GM18909 (cell line): ENCODE measurements around the gene DHRS4L2.
"Not testable (repeated sequence)": the region's sequence is repeated elsewhere in the genome, so short reads cannot be mapped to it uniquely, and the experiment has no call there.

ENCODE experiments used
- ATAC-seq: cut with Tn5 transposase; IDR thresholded peaks from one replicate; pipeline ENCODE4 v1.9.1; 2021; ENCODE audit warnings: mild to moderate bottlenecking; ENCODE audit not compliant: unreplicated experiment, poor library complexity

DHRS4L2 gene

GRCh38 chr14:23970283-23970659 lies 18.5 kb upstream of the DHRS4L2 start:
- not testable (repeated sequence) for ATAC-seq

GRCh38 chr14:23973178-23973577 lies 15.6 kb upstream of the DHRS4L2 start:
- not testable (repeated sequence) for ATAC-seq

GRCh38 chr14:23974041-23974440 lies 14.7 kb upstream of the DHRS4L2 start:
- ATAC-seq: not testable (repeated sequence)

- ATAC-seq: not testable (repeated sequence)
These were observed 11.5 kb upstream of the DHRS4L2 start for GRCh38 chr14:23977208-23977607.

- ATAC-seq: not testable (repeated sequence)
These were observed 6.5 kb upstream of the DHRS4L2 start for GRCh38 chr14:23981951-23982813.

- no peak for ATAC-seq
These were observed 3.7 kb upstream of the DHRS4L2 start for GRCh38 chr14:23984891-23985602.

- ATAC-seq: peak; percentile 14
These were observed 514 bp upstream of the DHRS4L2 start for GRCh38 chr14:23988223-23988606.

GRCh38 chr14:23989734-23990445 lies 1.2 kb downstream of the DHRS4L2 start:
- ATAC-seq: not testable (repeated sequence)

- not testable (repeated sequence) for ATAC-seq
These were observed 2.2 kb downstream of the DHRS4L2 start for GRCh38 chr14:23990961-23991360.

- not testable (repeated sequence) for ATAC-seq
These were observed 4.3 kb downstream of the DHRS4L2 start for GRCh38 chr14:23993042-23993441.

- not testable (repeated sequence) for ATAC-seq
These were observed 7.3 kb downstream of the DHRS4L2 start for GRCh38 chr14:23996009-23996408.

- not testable (repeated sequence) for ATAC-seq
These were observed 8.1 kb downstream of the DHRS4L2 start for GRCh38 chr14:23996825-23997224.

- not testable (repeated sequence) for ATAC-seq
These were observed 10.9 kb downstream of the DHRS4L2 start for GRCh38 chr14:23999640-24000039.

- ATAC-seq: not testable (repeated sequence)
These were observed 12.3 kb downstream of the DHRS4L2 start for GRCh38 chr14:24001078-24001477.

GRCh38 chr14:24001679-24002078 lies 12.9 kb downstream of the DHRS4L2 start:
- not testable (repeated sequence) for ATAC-seq

- ATAC-seq: peak; percentile 33
These were observed 17.7 kb downstream of the DHRS4L2 start for GRCh38 chr14:24006471-24006816.

GRCh38 chr14:24006817-24007652 lies 18.3 kb downstream of the DHRS4L2 start:
- ATAC-seq: peak; percentile 88

- no peak for ATAC-seq
These were observed 22.3 kb downstream of the DHRS4L2 start for GRCh38 chr14:24011051-24011450.

GRCh38 chr14:24012726-24013273 lies 24.1 kb downstream of the DHRS4L2 start:
- ATAC-seq: not testable (repeated sequence)
